Mesothelial cell of epicardium (in vitro differentiated cells): Measurements from ENCODE around the gene FUT9. TPM values are rescaled to one million over a fixed set of nuclear protein-coding genes. Genes with fewer than 3 reads are reported as not detected.

Source experiments
- DNase-seq, 2 experiments: peaks; one replicate each; pipeline ENCODE4 v3.0.0; 2021; ENCODE audit warnings: low spot score in 2 of 2; ENCODE audit not compliant: unreplicated experiment in 2 of 2
- H3K27ac Mint-ChIP-seq: 2 replicates; pipeline ENCODE4 v1.8.0; 2021; ENCODE audit warnings: mixed read lengths
- H3K27me3 Mint-ChIP-seq: 2 replicates; pipeline ENCODE4 v1.8.0; 2021; ENCODE audit warnings: low read depth, mixed read lengths
- H3K36me3 Mint-ChIP-seq: 2 replicates; pipeline ENCODE4 v1.8.0; 2021; ENCODE audit warnings: mixed read lengths
- H3K4me1 Mint-ChIP-seq: 2 replicates; pipeline ENCODE4 v1.8.0; 2021; ENCODE audit warnings: mixed read lengths
- H3K4me3 Mint-ChIP-seq: 2 replicates; pipeline ENCODE4 v1.8.0; 2021; ENCODE audit warnings: mild to moderate bottlenecking, moderate library complexity, mixed read lengths
- H3K9me3 Mint-ChIP-seq: 2 replicates; pipeline ENCODE4 v1.8.0; 2021; ENCODE audit warnings: mixed read lengths
- CTCF ChIP-seq: fragments of 200-600 bp; sonication (generic); IDR thresholded peaks from one replicate; pipeline ENCODE4 v1.5.0; 2021; ENCODE audit warnings: antibody characterized with exemption; ENCODE audit not compliant: unreplicated experiment
- total RNA-seq: library from RNA; stranded (reverse); gene quantifications from 3 replicates; pipeline ENCODE4 v1.2.1, GENCODE V29; 2021

Gene FUT9
- total RNA-seq, 1 donor from 2014 or later = 3.0 TPM

DNA sequence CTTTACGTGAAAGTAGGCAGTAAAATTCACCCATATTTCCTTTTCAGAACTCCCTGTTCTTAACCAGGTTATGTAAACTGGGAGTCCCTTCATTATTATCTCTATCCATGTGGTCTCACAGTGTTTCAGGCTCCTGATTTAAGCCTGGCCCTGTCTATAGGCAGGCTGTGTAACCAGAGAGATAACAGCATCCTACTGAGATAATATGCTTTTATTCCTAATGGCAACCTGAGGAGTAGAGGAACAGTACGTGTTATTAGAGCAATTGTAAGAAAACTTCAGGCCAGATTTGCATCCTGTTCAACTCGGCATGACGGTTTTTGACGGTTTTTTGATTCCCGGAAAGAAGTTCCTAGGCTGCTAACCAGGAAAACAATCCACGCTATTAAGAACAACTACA is 16.9 kb downstream of the FUT9 start:
- H3K9me3 Mint-ChIP-seq = no peaks in the 10 kb centered on the region
- no peak for TF ChIP-seq CTCF
- H3K27ac Mint-ChIP-seq = no peak overlapping the region
- no peaks in the 10 kb centered on the region for H3K36me3 Mint-ChIP-seq
- H3K4me3 Mint-ChIP-seq = no peak overlapping the region
- H3K27me3 Mint-ChIP-seq = no peaks in the 10 kb centered on the region
- no peak for DNase-seq
- no peaks in the 10 kb centered on the region for H3K4me1 Mint-ChIP-seq

- H3K27me3 Mint-ChIP-seq = no peaks in the 10 kb centered on the region
- H3K36me3 Mint-ChIP-seq = no peaks in the 10 kb centered on the region
- DNase-seq = no peak
- H3K27ac Mint-ChIP-seq = no peak overlapping the region
- H3K4me3 Mint-ChIP-seq = no peak overlapping the region
- TF ChIP-seq CTCF = no peak
- peaks cover 7% of the 10 kb centered on the region for H3K9me3 Mint-ChIP-seq
- H3K4me1 Mint-ChIP-seq = no peaks in the 10 kb centered on the region
Measured at GRCh38 chr6:96051555-96051954, 35.8 kb downstream of the FUT9 start.

GRCh38 chr6:96058082-96058481 is 42.3 kb downstream of the FUT9 start:
- Mint-ChIP-seq H3K27me3 (no peaks in the 10 kb centered on the region), H3K9me3 (peaks cover 1% of the 10 kb centered on the region), H3K27ac (no peak overlapping the region), H3K4me3 (no peak overlapping the region), H3K4me1 (peaks cover 10% of the 10 kb centered on the region), H3K36me3 (no peaks in the 10 kb centered on the region)
- no peak for DNase-seq
- no peak for TF ChIP-seq CTCF

DNA sequence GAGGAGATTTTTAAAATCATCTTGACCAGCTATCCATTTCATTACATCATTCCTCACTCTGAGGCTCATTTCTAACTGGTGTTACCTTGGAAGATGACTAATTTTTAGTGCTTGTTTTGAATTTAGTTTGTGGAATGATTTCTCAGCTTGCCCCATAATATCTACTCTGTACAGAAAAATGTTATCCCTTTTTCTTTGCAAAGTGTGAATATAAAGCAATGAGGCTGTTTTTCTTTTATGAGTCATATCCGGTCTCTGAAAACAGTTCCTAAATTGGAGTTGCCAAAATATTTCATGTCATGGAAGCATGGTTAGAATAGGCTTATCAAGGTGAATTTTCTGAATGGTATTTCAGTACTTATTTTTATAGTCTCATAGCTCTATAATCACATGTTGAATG is 43.8 kb downstream of the FUT9 start:
- Mint-ChIP-seq H3K4me3 (no peak overlapping the region), H3K9me3 (peaks cover 7% of the 10 kb centered on the region), H3K27ac (no peak overlapping the region), H3K36me3 (peaks cover 2% of the 10 kb centered on the region), H3K4me1 (peaks cover 10% of the 10 kb centered on the region), H3K27me3 (no peaks in the 10 kb centered on the region)
- no peak for TF ChIP-seq CTCF
- no peak for DNase-seq

DNA sequence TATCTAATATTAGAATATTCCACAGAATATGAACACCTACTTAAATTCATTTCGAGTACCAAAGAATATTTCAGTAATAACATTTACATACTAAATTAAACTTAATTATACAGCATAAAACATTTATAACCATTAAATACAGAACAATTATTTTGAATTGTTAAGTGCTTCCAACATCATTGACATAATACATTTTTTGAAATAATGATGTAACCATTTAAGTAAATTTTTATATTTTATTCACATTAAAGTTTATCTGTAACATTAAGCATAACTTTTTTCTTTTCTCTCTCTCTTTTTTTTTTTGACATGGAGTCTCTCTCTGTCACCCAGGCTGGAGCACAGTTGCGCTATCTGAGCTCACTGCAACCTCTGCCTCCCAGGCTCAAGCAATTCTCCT is 44.5 kb downstream of the FUT9 start:
- Mint-ChIP-seq H3K27ac (no peak overlapping the region), H3K36me3 (peaks cover 2% of the 10 kb centered on the region), H3K4me1 (peaks cover 10% of the 10 kb centered on the region), H3K9me3 (peaks cover 7% of the 10 kb centered on the region), H3K4me3 (no peak overlapping the region), H3K27me3 (no peaks in the 10 kb centered on the region)
- DNase-seq = no peak
- TF ChIP-seq CTCF = no peak

DNA sequence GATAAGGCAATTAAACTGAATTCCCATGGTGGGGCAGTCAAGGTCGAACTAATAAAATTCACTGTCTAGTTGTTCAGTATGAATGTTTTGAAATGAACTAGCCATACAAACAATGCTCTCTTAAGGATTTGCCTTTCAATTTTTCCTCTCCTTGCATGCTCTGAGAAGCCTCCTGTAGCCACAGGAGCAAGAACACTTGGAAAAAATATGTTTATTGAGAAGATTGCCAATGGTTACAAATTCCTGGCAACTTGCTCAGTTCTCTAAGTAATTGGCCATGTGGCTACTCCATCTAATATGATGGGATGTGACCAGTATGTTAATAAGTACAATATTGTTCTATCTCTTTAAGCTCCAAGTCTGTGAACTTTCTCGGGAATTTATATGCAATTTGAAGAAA is 49.4 kb downstream of the FUT9 start:
- Mint-ChIP-seq H3K36me3 (peaks cover 2% of the 10 kb centered on the region), H3K9me3 (peaks cover 7% of the 10 kb centered on the region), H3K27me3 (no peaks in the 10 kb centered on the region), H3K27ac (no peak overlapping the region), H3K4me1 (peaks cover 12% of the 10 kb centered on the region), H3K4me3 (no peak overlapping the region)
- no peak for DNase-seq
- no peak for TF ChIP-seq CTCF
